ENCODE data around the gene PID1.

The PID1 gene

GRCh38 chr2:229257985-229258384 is 13.1 kb downstream of the PID1 start:
- DNase-seq, result no peak

GRCh38 chr2:229256376-229256775 is 14.7 kb downstream of the PID1 start:
- DNase-seq, result no peak

- DNase-seq, result no peak
Observed at GRCh38 chr2:229254206-229254605, 16.9 kb downstream of the PID1 start.

DNA sequence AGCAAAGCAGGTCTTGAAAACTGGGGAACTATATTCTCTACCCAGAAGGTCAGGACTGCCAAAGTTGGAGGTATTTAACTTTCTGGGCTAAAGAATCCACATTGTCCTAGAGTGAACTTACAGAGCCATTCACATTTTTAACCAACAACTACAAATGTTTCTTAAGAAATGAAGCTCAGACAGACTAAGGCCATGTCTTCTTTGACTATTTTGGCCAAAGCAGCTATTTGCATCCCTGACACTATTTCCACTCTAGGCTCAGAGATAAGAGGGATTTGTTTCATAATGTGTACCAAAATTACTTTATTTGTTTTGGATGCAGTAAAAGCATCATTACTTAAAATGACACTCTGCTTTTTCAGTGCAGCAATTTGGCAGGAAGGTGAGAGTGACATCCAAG is 18.1 kb downstream of the PID1 start:
- DNase-seq, result no peak

- DNase-seq, result no peak
Observed at GRCh38 chr2:229252280-229252679, 18.8 kb downstream of the PID1 start.

- no peak for DNase-seq
Observed at GRCh38 chr2:229249536-229249935, 21.6 kb downstream of the PID1 start.

DNA sequence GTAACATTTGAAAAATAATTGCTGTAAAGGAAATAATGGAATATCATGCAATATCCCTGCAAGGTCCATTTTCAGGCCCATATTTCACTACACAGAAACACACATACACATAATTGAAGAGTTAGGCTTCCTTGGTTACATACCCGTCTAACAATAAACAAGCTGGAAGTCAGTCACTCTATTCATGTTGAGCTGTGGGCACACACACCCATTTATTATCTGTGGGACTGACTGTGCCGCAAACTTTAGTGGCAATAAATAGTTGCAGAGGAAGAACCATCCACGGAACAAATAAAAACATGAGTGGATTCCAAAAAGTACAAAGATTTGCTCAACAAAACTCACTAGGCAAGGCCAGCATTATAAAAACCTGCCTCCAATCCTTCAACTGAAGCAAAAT is 24.8 kb downstream of the PID1 start:
- no peak for DNase-seq

GRCh38 chr2:229244975-229245374 is 26.1 kb downstream of the PID1 start:
- no peak for DNase-seq

DNA sequence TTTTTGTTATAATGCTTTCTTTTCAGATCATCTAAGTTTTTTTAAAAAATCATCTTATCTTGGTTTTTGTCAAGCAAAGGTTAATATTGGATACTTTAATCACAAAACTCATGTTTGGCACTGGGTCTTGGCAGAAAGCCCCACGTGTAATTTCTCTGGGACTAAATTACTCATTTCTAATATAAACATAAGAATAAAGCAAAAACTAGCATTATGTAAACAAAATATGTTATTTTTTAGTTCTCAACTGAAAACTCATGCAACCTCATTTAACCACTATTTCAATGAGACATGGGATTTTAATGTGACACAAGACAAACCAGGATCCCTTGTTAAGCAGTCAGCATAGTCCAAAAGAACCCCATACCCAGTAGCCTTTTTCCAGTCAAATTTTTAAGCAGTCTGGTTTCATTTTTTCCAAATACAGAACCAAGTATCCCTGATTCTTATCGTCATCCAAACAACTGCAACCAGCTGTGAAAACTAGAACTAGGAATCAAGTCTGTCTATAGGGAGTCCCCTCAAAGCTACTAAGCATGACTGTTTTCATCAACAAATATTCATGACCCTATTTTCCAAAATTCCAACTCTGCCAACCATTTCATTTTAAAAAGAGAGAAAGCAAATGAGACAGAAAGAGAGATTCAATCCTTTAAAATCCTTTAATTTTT is 27.1 kb downstream of the PID1 start:
- no peak for DNase-seq

DNA sequence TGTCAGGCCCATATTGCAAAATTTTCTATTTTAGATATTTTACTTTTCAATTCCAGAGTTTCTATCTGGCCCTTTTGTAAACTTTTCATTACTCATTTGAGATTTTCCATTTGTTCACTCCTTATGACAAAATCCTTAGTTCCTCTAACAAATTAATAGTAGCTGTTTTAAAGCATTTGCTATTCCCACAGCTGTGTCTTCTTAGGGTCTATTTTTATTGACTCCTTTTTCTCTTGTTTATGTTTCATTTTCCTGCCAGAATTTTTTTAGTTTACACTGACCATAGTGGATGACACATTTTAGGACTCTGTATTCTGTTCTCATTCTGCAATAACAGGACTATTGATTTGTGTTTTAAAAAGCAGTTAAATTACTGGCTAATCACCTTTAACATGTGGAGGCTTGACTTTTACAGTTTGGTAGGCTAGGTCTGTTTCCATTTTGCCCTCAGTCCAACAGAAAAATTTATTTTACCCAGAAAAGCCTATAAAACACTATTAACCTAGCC is 30.0 kb downstream of the PID1 start:
- DNase-seq, result no peak

DNA sequence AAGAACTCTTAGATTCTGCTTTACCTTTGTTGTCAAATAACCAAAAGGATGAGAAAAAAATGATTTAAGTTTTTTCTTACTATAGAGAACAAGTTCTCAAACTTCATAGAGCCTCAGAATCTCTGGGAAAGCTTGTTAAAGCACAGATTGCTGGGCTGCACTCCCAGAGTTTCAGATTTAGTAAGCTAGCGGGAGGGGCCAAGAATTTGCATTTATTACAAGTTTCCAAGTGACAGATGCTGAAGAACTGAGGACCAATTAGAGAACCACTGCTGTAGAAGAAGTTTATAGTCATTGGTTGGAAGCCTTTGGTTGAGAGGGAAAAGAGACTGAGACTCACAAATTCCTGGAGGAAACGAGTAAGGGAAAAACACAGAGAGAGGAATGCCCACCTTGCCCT is 32.1 kb downstream of the PID1 start:
- DNase-seq, result no peak

- no peak for DNase-seq
Observed at GRCh38 chr2:229237270-229237669, 33.8 kb downstream of the PID1 start.

GRCh38 chr2:229235131-229235914 is 35.8 kb downstream of the PID1 start:
- DNase-seq, result no peak

DNA sequence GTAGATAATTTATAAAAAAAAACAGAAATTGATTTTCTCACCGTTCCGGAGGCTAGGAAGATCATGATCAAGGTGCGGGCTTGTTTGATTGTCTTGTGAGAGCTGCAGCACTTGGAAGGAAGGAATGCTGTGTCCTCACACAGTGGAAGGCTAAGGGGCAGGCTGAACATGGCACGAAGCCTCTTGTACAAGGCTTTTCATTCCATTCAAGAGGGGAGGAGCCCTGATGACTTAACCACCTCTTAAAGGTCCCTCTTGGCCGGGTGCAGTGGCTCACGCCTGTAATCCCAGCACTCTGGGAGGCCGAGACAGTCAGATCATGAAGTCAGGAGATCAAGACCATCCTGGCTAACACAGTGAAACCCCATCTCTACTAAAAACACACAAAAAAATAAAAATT is 39.2 kb downstream of the PID1 start:
- no peak for DNase-seq

GRCh38 chr2:229231328-229231868 is 39.7 kb downstream of the PID1 start:
- no peak for DNase-seq

DNA sequence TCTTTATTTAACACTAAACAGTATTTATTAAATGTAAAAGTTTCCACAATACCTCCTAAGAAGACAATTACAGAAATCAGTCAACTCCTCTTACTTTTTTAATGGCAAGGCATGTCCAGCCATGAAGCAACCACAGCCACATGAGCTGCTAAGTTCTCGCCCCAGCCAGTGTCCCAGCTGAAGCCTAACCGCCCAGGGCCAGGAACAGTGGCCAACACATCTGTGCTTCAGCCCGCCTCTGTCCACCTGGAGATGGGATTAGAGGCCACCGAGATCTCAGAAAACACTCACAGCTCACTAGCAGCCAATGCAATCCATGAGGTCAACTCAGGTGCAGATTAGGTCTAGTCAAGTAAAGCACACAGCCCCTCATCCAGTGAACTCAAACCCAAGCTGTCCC is 40.2 kb downstream of the PID1 start:
- no peak for DNase-seq

GRCh38 chr2:229230256-229230655 is 40.8 kb downstream of the PID1 start:
- no peak for DNase-seq

- no peak for DNase-seq
Observed at GRCh38 chr2:229226382-229226781, 44.7 kb downstream of the PID1 start.

- no peak for DNase-seq
Observed at GRCh38 chr2:229223107-229223506, 48.0 kb downstream of the PID1 start.

- DNase-seq, result no peak
Observed at GRCh38 chr2:229221641-229222040, 49.4 kb downstream of the PID1 start.

DNA sequence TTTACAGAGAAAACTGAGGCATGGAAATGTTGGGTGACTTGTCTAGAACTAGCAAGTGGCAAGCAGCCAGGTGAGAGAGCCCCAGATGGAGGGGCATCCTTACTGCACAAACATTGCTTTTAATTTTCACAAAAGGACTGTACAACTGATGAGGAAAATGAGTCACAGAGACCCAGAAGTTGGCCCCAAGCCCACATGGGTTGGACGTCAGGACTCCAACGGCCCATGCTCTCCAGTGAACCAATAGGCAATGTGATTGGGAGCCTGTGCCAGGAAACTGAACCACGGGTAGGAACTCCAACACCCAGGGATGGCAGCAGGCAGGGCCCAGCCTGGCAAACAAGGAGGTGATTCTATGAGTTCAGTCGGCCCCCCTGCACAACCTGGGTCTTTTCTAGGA is 50.8 kb downstream of the PID1 start:
- DNase-seq, result no peak

DNA sequence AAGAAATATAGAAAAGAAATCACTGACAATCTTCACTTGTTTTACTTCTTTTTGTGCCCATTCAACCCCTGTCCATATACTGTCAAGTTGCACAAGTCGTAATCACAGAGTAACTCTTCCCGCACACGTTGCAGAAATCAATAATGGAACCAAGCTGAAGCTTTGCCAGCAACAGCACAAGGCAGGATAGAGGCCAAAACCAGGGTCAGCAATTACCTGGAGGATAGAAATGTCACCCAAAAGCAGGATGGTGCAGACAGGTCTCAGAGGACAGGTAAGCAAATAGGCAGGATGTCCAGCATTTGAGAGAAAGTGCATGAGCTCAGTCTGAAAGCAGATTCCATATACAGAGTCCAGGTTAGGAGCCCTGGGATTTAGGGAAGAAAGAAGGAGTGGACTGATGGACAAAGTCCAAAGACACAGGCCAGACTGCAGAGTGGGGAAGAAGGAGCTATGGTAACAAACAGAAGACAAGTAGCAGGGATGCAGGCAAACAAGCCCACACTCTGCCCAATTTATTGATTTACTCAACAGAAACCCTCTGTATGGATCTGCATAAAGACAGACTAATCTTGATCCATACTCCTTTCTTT is 52.7 kb downstream of the PID1 start:
- no peak for DNase-seq

DNA sequence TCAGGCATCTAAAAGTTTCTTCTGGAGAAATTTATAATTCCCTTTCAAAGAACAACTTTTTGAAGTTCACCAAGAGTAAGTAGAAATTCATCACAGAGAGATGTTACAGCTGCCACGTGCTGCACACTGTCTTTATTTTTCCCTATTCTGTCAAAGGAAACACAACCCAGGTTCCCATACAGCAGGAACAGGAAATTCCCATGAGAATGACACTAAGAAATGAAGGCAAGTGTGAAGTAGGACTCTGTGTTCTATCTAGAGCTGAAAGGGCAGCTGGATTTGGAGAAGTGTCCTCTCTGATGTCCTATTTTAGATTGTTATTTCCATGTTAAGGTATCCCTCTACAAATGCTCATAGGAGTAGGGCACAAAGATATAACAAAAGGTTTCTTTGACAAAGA is 58.8 kb downstream of the PID1 start:
- DNase-seq, result no peak

GRCh38 chr2:229210641-229211040 is 60.4 kb downstream of the PID1 start:
- no peak for DNase-seq
